Raji (cell line): ENCODE measurements around the gene ZNF480.

ENCODE experiments used
- POLR2A ChIP-seq: IDR thresholded peaks from 2 replicates; pipeline ENCODE4 v1.6.1; 2011; ENCODE audit warnings: low read depth, low read length, control low read depth; ENCODE audit not compliant: insufficient read depth

Gene ZNF480

DNA sequence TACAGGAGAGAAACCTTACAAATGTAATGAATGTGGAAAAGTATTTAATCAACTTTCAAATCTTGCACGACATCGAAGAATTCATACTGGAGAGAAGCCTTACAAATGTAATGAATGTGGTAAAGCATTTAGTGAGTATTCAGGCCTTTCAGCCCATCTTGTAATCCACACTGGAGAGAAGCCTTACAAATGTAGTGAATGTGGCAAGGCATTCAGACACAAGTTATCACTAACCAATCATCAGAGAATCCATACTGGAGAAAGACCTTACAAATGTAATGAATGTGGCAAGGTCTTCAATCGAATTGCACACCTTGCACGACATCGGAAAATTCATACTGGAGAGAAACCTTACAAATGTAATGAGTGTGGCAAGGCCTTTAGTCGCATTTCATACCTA lies 25.5 kb downstream of the ZNF480 start:
- no peak for TF ChIP-seq POLR2A

DNA sequence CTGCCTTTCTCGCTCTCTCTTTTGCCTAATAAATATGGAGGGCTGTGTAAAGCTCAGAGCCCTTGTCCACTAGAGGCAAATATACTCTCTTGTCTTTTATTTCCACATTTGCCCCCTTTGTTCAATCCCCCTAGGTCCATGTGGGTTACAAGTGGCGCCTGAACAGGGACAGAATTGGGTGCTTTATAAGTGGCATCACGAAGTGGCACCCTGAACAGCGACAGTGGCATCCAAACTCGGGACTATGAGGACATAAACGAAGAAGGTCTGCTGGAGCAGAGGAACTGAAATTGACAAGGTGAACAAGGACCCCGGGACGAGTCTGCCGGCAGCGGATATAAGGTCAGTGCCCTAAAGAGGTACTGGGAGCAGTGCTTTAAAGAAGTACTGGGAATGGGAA lies 34.8 kb downstream of the ZNF480 start:
- no peak for TF ChIP-seq POLR2A

DNA sequence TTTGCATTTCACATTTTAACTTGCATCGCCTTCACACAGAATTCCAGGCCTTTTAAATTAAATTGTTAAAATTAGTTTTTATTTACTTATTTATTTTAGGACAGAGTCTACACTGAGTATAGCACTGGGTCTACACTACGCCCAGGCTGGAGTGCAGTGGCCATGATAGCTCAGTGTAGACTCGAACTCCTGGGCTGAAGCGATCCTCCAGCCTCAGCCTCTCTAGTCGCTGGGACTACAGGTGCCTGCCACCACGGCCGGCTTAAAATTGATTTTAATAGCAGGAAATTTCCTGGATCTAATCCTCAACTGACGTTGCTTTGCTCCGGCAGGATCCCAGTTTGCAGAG lies 38.8 kb downstream of the ZNF480 start:
- TF ChIP-seq POLR2A: no peak

DNA sequence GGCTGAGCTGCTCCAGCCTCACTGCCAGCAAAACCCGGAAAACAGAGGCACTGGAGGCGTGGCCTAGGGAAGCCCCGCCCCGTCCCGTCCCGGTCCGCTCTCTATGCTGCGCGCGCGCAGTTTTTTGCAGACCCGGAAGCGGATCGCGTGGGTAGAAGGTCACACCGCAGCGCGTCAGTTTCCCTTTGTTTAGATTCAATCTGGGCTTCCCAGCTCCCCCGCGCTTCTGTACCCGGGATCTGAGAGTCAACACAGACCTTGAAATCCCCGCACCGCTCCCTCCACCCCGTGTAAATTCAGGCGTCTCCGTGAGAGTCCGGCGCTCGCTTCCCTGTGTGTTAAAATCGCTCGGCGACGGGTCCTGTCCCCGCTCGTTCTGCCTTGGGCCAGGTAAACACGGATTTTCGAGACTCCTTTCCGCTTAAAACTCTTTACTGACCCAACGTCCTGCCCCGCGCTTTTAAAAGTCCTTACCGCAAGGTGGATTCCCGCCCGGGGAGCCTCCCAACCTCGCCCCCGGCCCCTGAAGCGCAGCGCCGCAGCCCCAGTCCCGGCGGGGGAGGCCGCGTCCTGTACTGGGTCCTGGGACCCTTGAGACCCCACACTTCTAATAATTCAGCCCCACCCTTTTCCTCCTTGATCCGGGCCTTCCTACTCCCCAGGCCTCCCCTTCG lies 39.3 kb downstream of the ZNF480 start, which contains the start of gene ZNF610:
Gene ZNF610, plus strand, starts transcription at position 127 of the 674 bp plus-strand sequence. CDS start 12,930 bp downstream, outside the sequence.
- TF ChIP-seq POLR2A: no peak

DNA sequence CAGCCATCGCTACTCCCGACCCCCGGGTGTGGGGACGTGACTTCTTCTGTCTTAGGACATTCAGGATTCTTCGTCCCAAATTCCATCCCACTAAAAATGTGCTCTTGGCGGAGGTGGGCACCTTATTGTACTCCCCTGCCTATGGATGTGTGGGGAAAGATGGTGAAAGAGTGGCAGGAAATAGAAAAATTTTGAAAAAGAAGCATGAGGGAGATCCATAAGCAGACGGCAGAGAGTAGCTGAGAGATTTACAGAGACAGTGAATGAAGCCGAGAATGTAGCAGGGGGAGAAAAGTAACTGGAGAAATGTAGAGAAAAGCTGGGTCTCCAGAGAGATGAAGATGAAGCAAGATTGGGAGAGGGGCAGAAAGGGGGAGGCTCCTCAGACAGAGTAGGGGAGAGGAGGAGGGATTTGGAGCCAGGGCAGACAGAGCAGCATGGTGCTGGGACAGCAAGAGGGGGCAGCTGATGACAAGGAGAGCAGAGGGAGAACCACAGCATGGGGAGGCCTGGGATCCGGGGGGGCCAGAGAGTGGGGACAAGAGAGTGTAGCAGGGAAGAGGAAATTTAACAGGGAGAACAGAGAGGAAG lies 39.9 kb downstream of the ZNF480 start:
- no peak for TF ChIP-seq POLR2A

DNA sequence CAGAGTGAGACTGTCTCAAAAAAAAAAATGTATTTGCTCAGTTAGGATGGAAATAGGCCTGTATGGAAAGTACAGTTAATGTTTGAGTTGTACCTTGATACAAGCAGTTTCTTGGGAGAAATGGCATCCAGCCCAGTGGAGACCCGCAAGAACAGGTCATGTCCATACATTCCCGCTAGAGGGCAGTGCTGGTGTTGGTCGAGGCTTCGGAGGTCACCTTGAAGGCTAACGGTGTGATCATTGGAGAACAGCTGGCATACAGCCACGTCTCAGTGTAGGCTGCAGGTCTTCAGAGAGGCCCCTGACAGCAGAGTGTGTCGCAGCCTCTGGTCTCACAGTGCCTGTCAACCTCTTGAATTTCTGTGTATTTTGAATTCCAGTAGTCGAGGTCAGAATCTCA lies 46.6 kb downstream of the ZNF480 start:
- no peak for TF ChIP-seq POLR2A

DNA sequence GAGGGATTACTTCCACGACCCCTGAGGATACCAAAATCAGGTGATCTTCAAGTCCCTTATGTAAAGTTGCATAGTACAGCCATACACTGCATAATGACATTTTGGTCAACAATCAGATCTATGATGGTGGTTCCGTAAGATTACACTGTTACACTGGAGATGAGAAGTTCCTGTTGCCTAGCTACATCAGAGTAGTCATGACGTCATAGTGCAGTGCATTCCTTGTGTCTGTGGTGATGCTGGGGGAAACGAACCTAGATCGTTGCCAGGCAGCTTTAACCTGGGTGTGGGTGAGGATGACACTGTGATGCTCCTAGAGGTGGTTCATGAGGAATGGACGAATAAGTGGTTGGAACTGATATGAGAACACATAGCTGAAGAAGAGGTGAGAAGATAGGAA lies 48.2 kb downstream of the ZNF480 start:
- TF ChIP-seq POLR2A: no peak

DNA sequence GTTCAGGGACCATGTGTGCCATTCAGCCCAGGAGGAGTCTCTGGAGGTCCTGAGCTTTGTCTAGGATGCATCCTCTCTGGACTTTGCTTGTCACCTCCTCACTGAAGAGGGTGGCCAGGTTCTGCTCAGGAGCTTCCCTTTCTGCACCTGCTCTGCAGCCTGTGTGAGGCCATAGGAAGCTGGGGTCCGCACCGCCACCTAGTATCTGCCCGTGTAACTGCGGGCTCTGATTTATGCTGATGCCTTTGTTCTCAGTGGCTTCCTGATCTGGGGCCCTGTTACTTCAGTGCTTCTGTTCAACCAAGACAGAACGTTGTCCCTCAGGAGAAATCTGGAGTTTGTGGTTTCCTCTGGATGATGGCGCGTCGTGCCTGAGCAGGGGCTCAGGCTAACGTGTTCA lies 54.5 kb downstream of the ZNF480 start:
- TF ChIP-seq POLR2A: no peak

DNA sequence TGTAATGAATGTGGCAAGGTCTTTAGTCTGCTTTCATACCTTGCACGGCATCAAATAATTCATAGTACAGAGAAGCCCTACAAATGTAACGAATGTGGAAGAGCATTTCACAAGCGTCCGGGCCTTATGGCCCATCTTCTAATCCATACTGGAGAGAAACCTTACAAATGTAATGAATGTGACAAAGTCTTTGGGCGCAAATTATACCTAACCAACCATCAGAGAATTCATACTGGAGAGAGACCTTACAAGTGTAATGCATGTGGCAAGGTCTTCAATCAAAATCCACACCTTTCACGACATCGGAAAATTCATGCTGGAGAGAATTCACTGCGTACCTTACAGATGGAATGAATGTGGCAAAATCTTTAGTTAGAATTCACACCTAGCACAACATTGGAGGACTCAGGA lies 69.5 kb downstream of the ZNF480 start:
- no peak for TF ChIP-seq POLR2A

DNA sequence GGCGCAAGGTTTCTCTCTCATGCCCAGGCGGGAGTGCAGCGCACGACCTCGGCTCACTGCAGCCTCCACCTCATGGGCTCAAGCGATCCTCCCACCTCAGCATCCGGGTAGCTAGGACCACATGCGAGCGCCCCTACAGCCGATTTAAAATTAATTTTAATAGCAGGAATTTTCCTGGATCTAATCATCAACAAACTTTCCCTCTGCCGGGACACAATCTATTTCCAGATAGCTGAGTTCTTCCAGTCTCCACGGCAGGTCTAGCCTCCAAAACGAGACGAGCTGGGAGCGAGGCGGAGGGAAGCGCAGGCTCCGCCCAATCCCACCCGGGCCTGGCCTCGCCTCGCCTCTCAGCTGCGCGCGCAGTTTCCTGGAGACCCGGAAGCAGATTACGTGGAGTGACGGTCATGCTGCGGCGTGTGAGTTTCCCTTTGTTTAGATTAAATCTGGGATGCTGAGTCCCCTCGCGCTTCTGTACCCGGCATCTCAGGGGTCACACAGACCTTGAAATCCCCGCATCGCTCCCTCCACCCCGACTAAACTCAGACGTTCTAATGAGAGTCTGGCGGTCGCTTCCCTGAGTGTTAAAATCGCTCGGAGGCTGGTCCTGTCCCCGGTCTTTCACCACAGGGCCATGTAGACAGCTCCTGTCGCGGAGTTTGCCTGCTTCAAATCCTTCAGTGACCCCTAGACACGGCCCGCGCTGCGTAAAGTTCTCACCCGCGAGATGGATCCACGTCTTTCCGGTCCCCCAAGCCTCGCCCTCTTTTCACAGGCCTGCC lies 72.8 kb downstream of the ZNF480 start, which contains the start of gene ZNF880:
Gene ZNF880, plus strand, starts transcription at position 365 of the 782 bp plus-strand sequence. Its CDS starts 43 bp downstream, at position 408.
- no peak for TF ChIP-seq POLR2A

DNA sequence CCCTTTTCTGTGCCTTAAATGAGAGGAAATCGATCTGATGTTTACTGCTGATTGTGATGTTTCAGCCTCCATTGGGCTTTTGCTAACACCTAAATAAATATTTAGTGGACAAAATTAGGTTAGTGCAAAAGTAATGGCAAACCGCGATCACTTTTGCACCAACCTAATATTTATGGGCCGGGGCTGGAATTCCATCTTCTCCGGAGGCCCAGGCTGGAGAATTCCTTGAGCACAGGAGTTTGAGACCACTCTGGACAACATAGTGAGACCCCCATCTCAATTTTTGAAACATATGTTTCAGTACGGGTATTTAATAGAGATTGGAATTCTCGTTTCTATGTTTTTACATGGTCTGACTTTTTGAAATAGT lies 73.4 kb downstream of the ZNF480 start:
- TF ChIP-seq POLR2A: no peak
